Nucleus accumbens (tissue), 56 donors: ENCODE data around the gene ACTN2.

Experiments
- DNase-seq, 56 donors: peaks; one replicate each; lab custom pipeline; 2025; lab: John Stamatoyannopoulos, UW

The ACTN2 gene

GRCh38 chr1:236689713-236690569 lies 3.6 kb downstream of the ACTN2 start:
- peak in 2 of 56 donors; percentile 29 to 45 for DNase-seq

GRCh38 chr1:236691348-236691747 lies 5.0 kb downstream of the ACTN2 start:
- no peak for DNase-seq

- DNase-seq: no peak
Observed at GRCh38 chr1:236692128-236692527, 5.8 kb downstream of the ACTN2 start.

- peak in 37 of 56 donors; percentile 12 to 90 (median 53) for DNase-seq
Observed at GRCh38 chr1:236692742-236693141, 6.4 kb downstream of the ACTN2 start.

- DNase-seq: no peak
Observed at GRCh38 chr1:236699366-236699765, 13.1 kb downstream of the ACTN2 start.

DNA sequence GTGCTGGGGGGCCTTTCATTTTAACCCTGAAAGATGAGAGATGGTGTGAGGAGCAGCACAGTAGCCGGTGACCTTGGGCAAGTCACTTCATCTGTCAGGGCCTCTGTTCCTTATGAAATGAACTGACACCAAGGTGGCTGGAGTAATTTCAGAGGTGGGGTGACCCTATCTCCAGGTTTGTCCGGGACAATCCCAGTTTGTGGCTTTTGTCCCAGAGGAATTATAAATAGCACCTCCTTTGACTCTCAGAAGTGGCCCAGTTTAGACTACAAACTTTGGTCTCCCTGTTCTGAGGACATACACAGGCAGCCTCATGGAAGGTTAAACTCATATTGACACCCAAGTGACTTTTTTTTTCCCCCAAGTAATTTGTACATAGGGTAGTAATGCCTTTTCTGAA lies 14.6 kb downstream of the ACTN2 start:
- no peak for DNase-seq

GRCh38 chr1:236701782-236702181 lies 15.5 kb downstream of the ACTN2 start:
- no peak for DNase-seq

- DNase-seq: peak in 8 of 56 donors; percentile 13 to 48 (median 24)
Observed at GRCh38 chr1:236702791-236703394, 16.6 kb downstream of the ACTN2 start.

DNA sequence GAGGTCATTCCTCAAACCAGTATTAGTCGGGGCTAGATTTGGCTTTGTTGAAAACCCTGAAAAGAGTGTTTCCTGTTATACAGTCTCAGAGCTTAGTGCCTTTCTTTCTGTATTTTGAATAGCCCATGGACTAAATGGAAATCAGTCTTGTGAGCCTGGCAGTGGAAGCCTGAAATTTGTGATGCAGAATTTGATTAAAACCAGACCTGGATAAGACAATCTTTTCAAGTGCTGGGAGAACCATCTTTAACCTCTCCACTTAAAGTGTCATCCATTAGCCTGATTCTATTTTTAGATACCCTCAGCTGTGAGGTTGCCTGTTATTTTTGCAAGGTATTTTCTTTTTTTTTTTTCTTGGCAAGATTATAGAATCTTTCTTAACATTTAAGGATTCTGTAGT lies 19.5 kb downstream of the ACTN2 start:
- DNase-seq: no peak

DNA sequence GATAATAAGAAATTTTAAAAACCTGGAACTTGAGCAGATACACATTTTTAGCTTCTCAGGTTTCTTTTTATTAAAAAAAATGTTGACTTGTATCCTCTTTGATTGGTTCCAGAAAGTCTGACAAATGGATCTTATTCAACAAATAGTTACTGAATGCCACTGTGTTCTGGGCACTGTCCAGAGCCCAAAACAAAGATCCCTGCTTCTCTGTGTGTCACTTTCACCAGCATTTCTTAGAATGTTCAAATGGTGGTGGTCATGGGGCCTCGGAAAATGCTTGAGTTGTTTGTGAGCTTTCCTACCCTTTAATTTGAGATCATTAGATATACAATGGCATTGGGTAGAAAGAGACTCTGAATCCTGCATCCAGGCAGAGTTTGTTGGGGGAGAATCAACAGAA lies 19.9 kb downstream of the ACTN2 start:
- DNase-seq: peak in 1 of 56 donors; percentile 6

DNA sequence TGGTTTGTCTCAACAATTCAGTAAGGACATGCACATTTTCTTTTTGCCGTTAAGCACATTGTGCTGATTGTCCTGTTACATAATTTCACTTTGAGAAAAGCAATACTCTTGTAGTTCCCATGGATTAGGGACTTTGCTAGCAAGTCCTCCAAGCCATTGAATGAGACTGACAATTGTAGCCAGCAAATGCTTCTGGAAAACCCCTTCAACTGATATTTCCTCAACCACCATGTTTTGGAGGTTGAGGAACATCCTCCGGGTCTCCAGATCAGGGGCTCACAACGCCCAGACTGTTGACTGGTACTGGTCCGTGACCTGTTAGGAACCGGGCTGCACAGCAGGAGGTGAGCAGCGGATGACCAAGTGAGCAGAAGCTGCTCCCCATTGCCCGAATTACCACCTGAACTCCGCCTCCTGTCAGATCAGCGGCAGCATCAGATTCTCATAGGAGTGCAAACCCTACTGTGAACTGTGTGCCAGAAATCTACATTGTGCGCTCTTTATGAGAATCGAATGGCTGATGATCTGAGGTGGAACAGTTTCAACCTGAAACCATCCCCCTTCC lies 24.1 kb downstream of the ACTN2 start:
- no peak for DNase-seq

- DNase-seq: peak in 14 of 56 donors; percentile 5 to 46 (median 20)
Observed at GRCh38 chr1:236716160-236716559, 29.9 kb downstream of the ACTN2 start.

DNA sequence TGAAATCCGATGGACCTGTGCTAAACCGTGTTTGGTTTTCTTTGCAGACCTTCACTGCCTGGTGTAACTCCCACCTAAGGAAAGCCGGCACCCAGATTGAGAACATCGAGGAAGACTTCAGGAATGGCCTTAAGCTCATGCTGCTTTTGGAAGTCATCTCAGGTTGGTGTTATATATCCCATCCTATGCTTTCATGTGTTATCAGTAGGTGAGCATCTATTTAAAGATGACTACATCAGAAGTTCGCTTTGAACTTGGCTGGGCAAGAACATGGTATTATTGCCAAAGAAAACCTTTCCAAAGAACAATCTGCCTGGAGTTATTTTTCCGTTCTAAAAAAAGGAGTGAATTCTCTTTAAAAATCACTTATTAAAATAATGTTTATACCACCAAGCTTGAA lies 31.5 kb downstream of the ACTN2 start:
- DNase-seq: no peak

- DNase-seq: no peak
Observed at GRCh38 chr1:236718328-236718727, 32.0 kb downstream of the ACTN2 start.

DNA sequence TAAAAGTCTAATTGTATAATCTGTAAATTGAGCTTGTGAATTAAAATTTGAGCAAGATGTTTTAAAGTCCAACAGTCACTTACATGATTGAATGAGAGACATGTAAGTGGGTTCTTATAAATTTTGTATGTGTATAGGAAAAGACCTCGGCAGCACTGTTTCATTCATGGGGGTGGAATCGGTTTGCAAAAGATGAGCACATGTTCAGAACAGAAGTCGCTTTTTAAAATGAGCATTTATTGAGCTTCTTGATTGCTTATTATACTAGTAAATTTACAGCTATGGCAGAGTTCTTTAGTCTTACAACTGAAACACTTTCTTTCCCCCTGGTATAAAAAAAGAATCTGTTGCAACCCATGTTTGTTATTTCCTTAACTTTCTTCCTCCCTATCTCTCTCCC lies 33.9 kb downstream of the ACTN2 start:
- DNase-seq: no peak

DNA sequence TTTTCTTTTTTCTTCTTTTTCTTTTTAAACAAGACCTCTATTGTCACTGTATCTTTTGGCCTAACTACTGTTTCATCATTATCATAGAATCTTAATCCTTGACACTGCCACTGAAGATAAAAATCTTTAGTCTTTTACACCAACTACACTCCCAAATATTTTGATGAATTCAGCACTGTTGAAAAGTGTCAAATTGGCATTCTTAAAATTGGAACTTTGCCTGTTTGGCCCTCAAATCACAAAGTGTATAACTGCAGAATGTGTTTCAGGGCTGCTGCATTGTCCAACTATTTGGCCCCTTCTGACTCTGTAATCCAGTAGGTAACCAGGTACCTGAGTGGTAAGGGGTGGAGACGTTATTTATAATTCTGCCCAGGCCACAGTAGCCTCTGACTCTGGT lies 34.3 kb downstream of the ACTN2 start:
- DNase-seq: no peak

- DNase-seq: no peak
Observed at GRCh38 chr1:236724049-236724448, 37.8 kb downstream of the ACTN2 start.

DNA sequence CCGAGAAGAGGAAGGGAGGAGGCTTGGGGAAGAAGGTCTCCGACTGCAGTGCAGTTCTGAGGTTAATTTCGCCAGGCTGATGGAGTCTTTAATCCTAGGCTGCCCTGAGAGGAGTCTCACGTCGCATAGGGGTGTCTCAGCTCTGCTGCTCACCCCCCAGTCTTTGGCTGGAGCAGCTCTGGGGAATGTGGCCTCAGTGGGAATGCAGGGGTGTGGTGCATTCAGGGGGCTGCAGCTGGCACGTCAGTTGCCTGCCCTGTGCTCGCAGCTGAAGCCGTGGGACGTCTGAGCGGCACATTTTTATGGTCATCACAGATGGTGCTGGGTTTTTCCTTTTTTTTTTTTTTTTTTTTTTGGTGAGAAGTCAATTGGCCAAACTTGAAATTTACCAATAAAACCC lies 38.2 kb downstream of the ACTN2 start:
- no peak for DNase-seq

- no peak for DNase-seq
Observed at GRCh38 chr1:236725668-236726067, 39.4 kb downstream of the ACTN2 start.

- no peak for DNase-seq
Observed at GRCh38 chr1:236727521-236727920, 41.2 kb downstream of the ACTN2 start.

- no peak for DNase-seq
Observed at GRCh38 chr1:236728752-236729151, 42.5 kb downstream of the ACTN2 start.

DNA sequence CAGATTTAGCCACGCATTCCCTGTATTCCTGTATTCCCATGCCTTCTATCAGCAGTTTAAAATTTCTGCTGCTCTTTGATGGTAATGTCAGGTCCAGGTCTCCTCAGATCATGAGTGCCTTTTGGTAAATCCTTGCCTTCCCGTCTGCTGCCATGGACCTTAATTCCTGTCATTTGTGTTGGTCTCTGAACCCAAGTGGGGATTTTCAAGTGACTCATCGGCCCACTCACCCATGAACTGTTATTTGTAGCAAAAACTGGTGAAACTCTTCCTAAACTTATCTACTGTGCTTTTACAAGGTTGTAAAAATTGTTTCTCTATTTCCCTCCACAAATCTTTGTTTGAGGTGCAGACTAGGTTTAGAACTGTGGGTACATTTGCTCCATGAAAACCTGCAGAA lies 47.4 kb downstream of the ACTN2 start:
- no peak for DNase-seq
